Right atrium auricular region (tissue), 2 donors: ENCODE measurements around the gene IL1RL2. TPM values are rescaled to one million over a fixed set of nuclear protein-coding genes. Genes with fewer than 3 reads are reported as not detected.

Experiments used
- DNase-seq: peaks from one replicate; pipeline ENCODE4 v3.0.0-alpha.2; 2019; ENCODE audit warnings: low spot score
- H3K27ac ChIP-seq, 2 donors: fragments of 200-600 bp; sonication (generic); 1 replicate in 1 of 2; 2 replicates in 1 of 2; pipeline ENCODE4 v1.5.1; 2016 to 2019
- H3K27me3 ChIP-seq, 2 donors: fragments of 200-600 bp; sonication (generic); one replicate each; pipeline versions ENCODE4 v1.5.1 to v1.6.0; 2017 to 2019
- H3K36me3 ChIP-seq: fragments of 200-600 bp; sonication (generic); one replicate; pipeline ENCODE4 v1.5.1; 2016
- H3K4me1 ChIP-seq, 2 donors: fragments of 200-600 bp; sonication (generic); one replicate each; pipeline versions ENCODE4 v1.5.1 to v1.6.0; 2017 to 2019
- H3K4me3 ChIP-seq, 2 donors: fragments of 200-600 bp; sonication (generic); 1 replicate in 1 of 2; 2 replicates in 1 of 2; pipeline ENCODE4 v1.5.1; 2017 to 2019; ENCODE audit warnings: mild to moderate bottlenecking in 1 of 2, moderate library complexity in 1 of 2
- H3K9me3 ChIP-seq, 2 donors: fragments of 200-600 bp; sonication (generic); one replicate each; pipeline ENCODE4 v1.5.1; 2019
- total RNA-seq, 2 donors: library from RNA; depleted of rRNA; stranded (reverse); fragments of >200 nt; gene quantifications; one replicate each; pipeline ENCODE4 v1.1.0, GENCODE V29; 2016
- TF ChIP-seq, protein P1 (sequence below), 2 donors: fragments of 200-600 bp; sonication (generic); IDR thresholded peaks; one replicate each; pipeline ENCODE4 v1.5.1; 2019; ENCODE audit warnings: antibody characterized with exemption in 2 of 2

The IL1RL2 gene
- total RNA-seq, 2 donors from 2014 or later = 0.55 TPM; not detected in 1

GRCh38 chr2:102283996-102284395 is 97.2 kb downstream of the IL1RL2 start:
- Histone ChIP-seq H3K27ac (no peak overlapping the region), H3K4me3 (no peak overlapping the region), H3K9me3 (no peaks in the 10 kb centered on the region), H3K4me1 (no peaks in the 10 kb centered on the region), H3K36me3 (no peaks in the 10 kb centered on the region), H3K27me3 (no peaks in the 10 kb centered on the region)
- TF ChIP-seq, protein P1, sequence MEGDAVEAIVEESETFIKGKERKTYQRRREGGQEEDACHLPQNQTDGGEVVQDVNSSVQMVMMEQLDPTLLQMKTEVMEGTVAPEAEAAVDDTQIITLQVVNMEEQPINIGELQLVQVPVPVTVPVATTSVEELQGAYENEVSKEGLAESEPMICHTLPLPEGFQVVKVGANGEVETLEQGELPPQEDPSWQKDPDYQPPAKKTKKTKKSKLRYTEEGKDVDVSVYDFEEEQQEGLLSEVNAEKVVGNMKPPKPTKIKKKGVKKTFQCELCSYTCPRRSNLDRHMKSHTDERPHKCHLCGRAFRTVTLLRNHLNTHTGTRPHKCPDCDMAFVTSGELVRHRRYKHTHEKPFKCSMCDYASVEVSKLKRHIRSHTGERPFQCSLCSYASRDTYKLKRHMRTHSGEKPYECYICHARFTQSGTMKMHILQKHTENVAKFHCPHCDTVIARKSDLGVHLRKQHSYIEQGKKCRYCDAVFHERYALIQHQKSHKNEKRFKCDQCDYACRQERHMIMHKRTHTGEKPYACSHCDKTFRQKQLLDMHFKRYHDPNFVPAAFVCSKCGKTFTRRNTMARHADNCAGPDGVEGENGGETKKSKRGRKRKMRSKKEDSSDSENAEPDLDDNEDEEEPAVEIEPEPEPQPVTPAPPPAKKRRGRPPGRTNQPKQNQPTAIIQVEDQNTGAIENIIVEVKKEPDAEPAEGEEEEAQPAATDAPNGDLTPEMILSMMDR (IDR thresholded peaks at IDR 0.05) = no peak
- no peak for DNase-seq

DNA sequence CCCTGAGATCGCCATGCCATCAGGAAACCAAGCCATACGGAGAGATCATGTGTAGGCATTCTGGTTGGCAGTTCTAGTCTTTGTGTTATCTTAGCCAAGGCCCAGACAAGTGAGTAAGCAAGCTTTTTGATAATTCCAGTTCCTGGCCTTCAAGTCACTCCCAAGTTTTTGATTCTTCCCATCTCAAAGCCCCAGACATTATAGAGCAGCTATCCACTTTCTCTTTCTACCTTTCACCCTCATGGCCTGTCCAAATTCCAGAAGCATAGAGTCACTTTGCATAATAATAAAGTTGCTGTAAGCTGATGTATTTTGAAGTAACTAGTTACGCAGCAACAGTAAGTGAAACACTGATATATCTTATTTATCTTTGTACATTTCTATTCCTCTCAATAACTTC is 97.8 kb downstream of the IL1RL2 start:
- DNase-seq = no peak
- H3K9me3 ChIP-seq = no peaks in the 10 kb centered on the region
- H3K27ac ChIP-seq = no peak overlapping the region
- no peak overlapping the region for H3K4me3 ChIP-seq
- no peaks in the 10 kb centered on the region for H3K4me1 ChIP-seq
- no peaks in the 10 kb centered on the region for H3K27me3 ChIP-seq
- H3K36me3 ChIP-seq = no peaks in the 10 kb centered on the region
- TF ChIP-seq, protein P1 (IDR thresholded peaks at IDR 0.05) = no peak

DNA sequence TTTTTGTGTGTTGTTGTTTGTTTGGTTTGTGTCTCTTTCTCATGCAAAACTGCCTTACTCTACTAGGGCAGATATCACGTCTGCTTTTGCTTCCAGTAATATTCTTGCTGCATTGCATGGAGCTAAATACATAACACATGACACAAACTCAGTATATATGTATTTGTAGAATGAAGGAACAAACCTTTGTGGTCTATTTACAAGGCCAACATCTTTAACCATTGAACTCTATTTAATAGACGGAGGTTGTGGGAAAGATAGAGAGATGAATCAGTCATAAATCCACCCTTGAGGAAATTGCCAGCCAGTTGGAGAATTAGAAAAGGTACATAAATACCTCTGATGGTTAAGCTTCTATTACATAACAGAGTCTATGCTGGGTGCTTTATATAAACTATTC is 98.5 kb downstream of the IL1RL2 start:
- Histone ChIP-seq H3K36me3 (no peaks in the 10 kb centered on the region), H3K27me3 (no peaks in the 10 kb centered on the region), H3K4me3 (no peak overlapping the region), H3K27ac (no peak overlapping the region), H3K9me3 (no peaks in the 10 kb centered on the region), H3K4me1 (no peaks in the 10 kb centered on the region)
- DNase-seq = no peak
- TF ChIP-seq, protein P1 (IDR thresholded peaks at IDR 0.05) = no peak

DNA sequence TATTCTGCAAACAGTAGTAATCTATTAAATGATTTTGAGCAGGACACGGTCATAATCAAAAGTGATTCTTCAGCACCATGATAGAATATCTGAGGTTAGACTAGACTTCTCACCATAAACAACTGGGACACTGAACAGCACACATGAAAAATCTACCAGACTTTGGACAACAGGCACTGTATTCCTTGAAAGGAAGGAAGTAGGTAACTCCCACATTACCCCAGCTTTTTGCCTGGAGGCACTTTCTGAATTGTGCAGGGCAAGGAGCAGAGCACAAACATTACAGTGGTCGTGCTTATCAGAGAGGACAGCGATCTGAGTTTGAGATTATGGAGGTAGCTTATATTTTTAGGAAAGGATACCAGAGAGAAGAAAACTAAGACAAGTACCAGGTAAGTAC is 99.2 kb downstream of the IL1RL2 start:
- no peak for DNase-seq
- Histone ChIP-seq H3K27me3 (no peaks in the 10 kb centered on the region), H3K36me3 (no peaks in the 10 kb centered on the region)

DNA sequence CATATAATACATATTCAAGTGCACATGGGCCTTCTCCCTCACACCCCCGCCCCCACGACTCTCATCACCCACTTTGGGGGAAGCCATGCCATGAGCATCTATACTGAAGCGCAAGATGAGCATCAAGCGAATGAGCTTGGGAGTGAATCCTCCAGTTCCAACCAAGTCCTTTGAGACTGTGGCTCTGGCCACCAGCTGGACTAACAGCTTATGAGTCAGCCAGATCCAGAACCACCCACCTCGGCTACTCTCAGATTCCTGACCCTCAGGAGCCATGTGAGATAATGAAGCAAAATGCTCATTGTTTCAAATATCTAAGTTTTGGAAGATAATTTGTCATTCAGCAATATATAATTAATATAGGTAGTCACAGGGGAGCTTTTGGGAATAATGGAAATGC is 102.3 kb downstream of the IL1RL2 start:
- TF ChIP-seq, protein P1 (IDR thresholded peaks at IDR 0.05) = no peak
- H3K4me1 ChIP-seq = no peaks in the 10 kb centered on the region
- no peaks in the 10 kb centered on the region for H3K9me3 ChIP-seq
- H3K27me3 ChIP-seq = no peaks in the 10 kb centered on the region
- no peak for DNase-seq
- no peaks in the 10 kb centered on the region for H3K36me3 ChIP-seq
- H3K27ac ChIP-seq = no peak overlapping the region
- no peak overlapping the region for H3K4me3 ChIP-seq

More for the DNA sequence above, 99.2 kb downstream of the IL1RL2 start:
- no peaks in the 10 kb centered on the region for H3K9me3 ChIP-seq
- no peak overlapping the region for H3K4me3 ChIP-seq
- TF ChIP-seq, protein P1 (IDR thresholded peaks at IDR 0.05) = no peak
- no peak overlapping the region for H3K27ac ChIP-seq
- no peaks in the 10 kb centered on the region for H3K4me1 ChIP-seq

Other genes with a start within 250 kb of the IL1RL2 start
- gene IL1R2, start 195.1 kb upstream of the IL1RL2 start, total RNA-seq = 10 to 100 TPM in 1 of 2 donors, 1 to 10 TPM in 1; 2.8 to 16.1 TPM
- gene IL1R1, start 44.3 kb upstream of the IL1RL2 start, total RNA-seq = 10 to 100 TPM; 28.7 to 86.2 TPM
- gene IL1RL1, start 124.5 kb downstream of the IL1RL2 start, total RNA-seq = 10 to 100 TPM in 1 of 2 donors, 1 to 10 TPM in 1; 4.8 to 65.3 TPM
- gene IL18R1, start 168.8 kb downstream of the IL1RL2 start, total RNA-seq = 1 to 10 TPM; 1.9 to 5.0 TPM
- gene IL18RAP, start 236.1 kb downstream of the IL1RL2 start, total RNA-seq = 1 to 10 TPM in 1 of 2 donors, under 1 TPM in 1; 0.30 to 1.4 TPM